HL-60/S4 treated with phorbol 12-myristate 13-acetate at 8.2 ng/mL for 4 days and 3 days (cell line): ENCODE measurements around the gene PLD1.

Source experiments
- in situ Hi-C: fragments of 300-500 bp; cut with MboI; formaldehyde crosslinking; loops from 2 replicates; pipeline ENCODE4 v1.15.0; 2022; ENCODE audit warnings: low sequenced_read_pairs

PLD1 gene

GRCh38 chr3:171797265-171797679 is 13.0 kb downstream of the PLD1 start:
- in situ Hi-C loops, result no loop called here

- in situ Hi-C loops, result no loop called here
These were observed 13.5 kb downstream of the PLD1 start for GRCh38 chr3:171796625-171797264.

- in situ Hi-C loops, result no loop called here
These were observed 17.8 kb downstream of the PLD1 start for GRCh38 chr3:171792531-171792930.

- in situ Hi-C loops, result no loop called here
These were observed 18.6 kb downstream of the PLD1 start for GRCh38 chr3:171791692-171792076.

- in situ Hi-C loops, result no loop called here
These were observed 19.2 kb downstream of the PLD1 start for GRCh38 chr3:171790898-171791691.

- in situ Hi-C loops, result no loop called here
These were observed 19.7 kb downstream of the PLD1 start for GRCh38 chr3:171790574-171790897.

GRCh38 chr3:171789759-171790505 is 20.4 kb downstream of the PLD1 start:
- in situ Hi-C loops, result no loop called here

- in situ Hi-C loops, result no loop called here
These were observed 21.5 kb downstream of the PLD1 start for GRCh38 chr3:171788546-171789351.

GRCh38 chr3:171786997-171787396 is 23.3 kb downstream of the PLD1 start:
- in situ Hi-C loops, result no loop called here

GRCh38 chr3:171784937-171785336 is 25.3 kb downstream of the PLD1 start:
- in situ Hi-C loops, result no loop called here

GRCh38 chr3:171784387-171784786 is 25.9 kb downstream of the PLD1 start:
- in situ Hi-C loops, result no loop called here

- in situ Hi-C loops, result no loop called here
These were observed 26.7 kb downstream of the PLD1 start for GRCh38 chr3:171783626-171784025.

GRCh38 chr3:171783086-171783485 is 27.2 kb downstream of the PLD1 start:
- in situ Hi-C loops, result no loop called here

- in situ Hi-C loops, result no loop called here
These were observed 27.7 kb downstream of the PLD1 start for GRCh38 chr3:171782617-171783016.

GRCh38 chr3:171781711-171782127 is 28.6 kb downstream of the PLD1 start:
- in situ Hi-C loops, result no loop called here

- in situ Hi-C loops, result no loop called here
These were observed 31.8 kb downstream of the PLD1 start for GRCh38 chr3:171778493-171778892.

GRCh38 chr3:171777596-171777995 is 32.7 kb downstream of the PLD1 start:
- in situ Hi-C loops, result no loop called here

- in situ Hi-C loops, result no loop called here
These were observed 33.3 kb downstream of the PLD1 start for GRCh38 chr3:171776839-171777583.

GRCh38 chr3:171776411-171776810 is 33.9 kb downstream of the PLD1 start:
- in situ Hi-C loops, result no loop called here

- in situ Hi-C loops, result no loop called here
These were observed 34.3 kb downstream of the PLD1 start for GRCh38 chr3:171775943-171776342.
